Nucleus accumbens (tissue), 56 donors: ENCODE measurements around the gene DHDH.

ENCODE experiments used
- DNase-seq, 56 donors: peaks; one replicate each; lab custom pipeline; 2025; lab: John Stamatoyannopoulos, UW

The DHDH gene

GRCh38 chr19:48946463-48947257, 13.2 kb downstream of the DHDH start:
- no peak for DNase-seq

GRCh38 chr19:48947258-48947542, 13.7 kb downstream of the DHDH start:
- DNase-seq: no peak

- DNase-seq: no peak
Measured at GRCh38 chr19:48950159-48950558, 16.7 kb downstream of the DHDH start.

GRCh38 chr19:48950830-48951519, 17.5 kb downstream of the DHDH start:
- DNase-seq: no peak

GRCh38 chr19:48953141-48953540, 19.6 kb downstream of the DHDH start:
- no peak for DNase-seq

- DNase-seq: no peak
Measured at GRCh38 chr19:48953990-48954594, 20.6 kb downstream of the DHDH start.

GRCh38 chr19:48954595-48955307, 21.3 kb downstream of the DHDH start, which contains the start of gene BAX:
TSS of gene BAX (plus strand) at chr19:48954875. CDS start at chr19:48954929, 54 bp downstream.
- peak in 55 of 56 donors; percentile 65 to 98 (median 90) for DNase-seq

- no peak for DNase-seq
Measured at GRCh38 chr19:48955308-48955958, 21.9 kb downstream of the DHDH start.

GRCh38 chr19:48958006-48958405, 24.5 kb downstream of the DHDH start:
- DNase-seq: no peak

- no peak for DNase-seq
Measured at GRCh38 chr19:48959341-48960239, 26.1 kb downstream of the DHDH start.

- DNase-seq: no peak
Measured at GRCh38 chr19:48961051-48961649, 27.7 kb downstream of the DHDH start.

GRCh38 chr19:48961673-48962028, 28.2 kb downstream of the DHDH start:
- DNase-seq: no peak

- peak in 11 of 56 donors; percentile 3 to 40 (median 15) for DNase-seq
Measured at GRCh38 chr19:48962029-48962848, 28.7 kb downstream of the DHDH start.

GRCh38 chr19:48962849-48963165, 29.3 kb downstream of the DHDH start:
- no peak for DNase-seq

- DNase-seq: peak in 53 of 56 donors; percentile 16 to 94 (median 59)
Measured at GRCh38 chr19:48963371-48964204, 30.1 kb downstream of the DHDH start.

GRCh38 chr19:48964205-48965039, 30.9 kb downstream of the DHDH start:
- peak in 20 of 56 donors; percentile 25 to 87 (median 46) for DNase-seq
